ENCODE data around the gene GSN. TPM values are rescaled to one million over a fixed set of nuclear protein-coding genes. Genes with fewer than 3 reads are reported as not detected.

Gene GSN
- total and polyA plus RNA-seq, 4 donors, result 18.8 to 402 (median 51.6) TPM

- H3K36me3 ChIP-seq (ENCODE audit: control insufficient read depth in 4 of 4, insufficient read depth in 3 of 4, low read depth in 1 of 4, low read length in 3 of 4), result no peaks in the 10 kb centered on the region
- H3K4me3 ChIP-seq (ENCODE audit: low read depth in 1 of 3, low read length in 3 of 3), result no peak overlapping the region
- no peak for DNase-seq (ENCODE audit: low spot score)
- peak overlapping the region in 1 of 2 donors; percentile 25 for H3K27ac ChIP-seq (ENCODE audit: low read depth in 1 of 2, low read length in 2 of 2)
- H3K27me3 ChIP-seq (ENCODE audit: control insufficient read depth in 4 of 4, insufficient read depth in 4 of 4, low read length in 3 of 4), result no peaks in the 10 kb centered on the region
- H3K4me1 ChIP-seq (ENCODE audit: control insufficient read depth in 4 of 4, insufficient read depth in 4 of 4, low read length in 3 of 4), result peaks cover 3 to 8% (median 3%) of the 10 kb centered on the region in 4 donors
- TF ChIP-seq FOXA1 (IDR thresholded peaks at IDR 0.05) (no peak), RAD21 (IDR thresholded peaks at IDR 0.05) (peak in 1 of 2 donors; percentile 15), HNF4A (conservative IDR thresholded peaks at IDR 0.05) (peak in 1 of 2 donors; percentile 16), SP1 (IDR thresholded peaks at IDR 0.05) (peak; percentile 33)
- H3K9ac ChIP-seq (ENCODE audit: low read depth in 1 of 2, low read length in 2 of 2), result no peak overlapping the region
- 92% methylated on average over 13 of the region's 13 CpGs for WGBS
- H3K9me3 ChIP-seq (ENCODE audit: control insufficient read depth in 4 of 4, low read length in 3 of 4), result no peaks in the 10 kb centered on the region
These were observed 27.1 kb downstream of the GSN start for GRCh38 chr9:121294866-121295661.

GRCh38 chr9:121295662-121296191 lies 27.8 kb downstream of the GSN start:
- no peak overlapping the region for H3K9ac ChIP-seq (ENCODE audit: low read depth in 1 of 2, low read length in 2 of 2)
- TF ChIP-seq NR2F2 (IDR thresholded peaks at IDR 0.05) (no peak), FOXA2 (IDR thresholded peaks at IDR 0.05) (no peak), GABPA (IDR thresholded peaks at IDR 0.05 in 1 of 2, conservative IDR thresholded peaks at IDR 0.05 in 1 of 2) (no peak), YY1 (IDR thresholded peaks at IDR 0.05) (no peak), RXRA (IDR thresholded peaks at IDR 0.05) (no peak), CTCF (IDR thresholded peaks at IDR 0.05; ENCODE audit: low read depth, low read length, missing input control) (no peak), HNF4G (IDR thresholded peaks at IDR 0.05) (no peak), TAF1 (conservative IDR thresholded peaks at IDR 0.05) (no peak), EGR1 (IDR thresholded peaks at IDR 0.05; ENCODE audit: low read depth in 2 of 2) (no peak), MAX (IDR thresholded peaks at IDR 0.05) (no peak)

GRCh38 chr9:121296213-121297127 lies 28.5 kb downstream of the GSN start:
- H3K4me1 ChIP-seq (ENCODE audit: control insufficient read depth in 4 of 4, insufficient read depth in 4 of 4, low read length in 3 of 4), result peaks cover 4 to 9% (median 7%) of the 10 kb centered on the region in 4 donors
- 91% methylated on average over 7 of the region's 7 CpGs for WGBS

More at GRCh38 chr9:121295662-121296191, 27.8 kb downstream of the GSN start:
- Histone ChIP-seq H3K36me3 (ENCODE audit: control insufficient read depth in 4 of 4, insufficient read depth in 3 of 4, low read depth in 1 of 4, low read length in 3 of 4) (no peaks in the 10 kb centered on the region), H3K9me3 (ENCODE audit: control insufficient read depth in 4 of 4, low read length in 3 of 4) (no peaks in the 10 kb centered on the region), H3K4me3 (ENCODE audit: low read depth in 1 of 3, low read length in 3 of 3) (no peak overlapping the region), H3K27me3 (ENCODE audit: control insufficient read depth in 4 of 4, insufficient read depth in 4 of 4, low read length in 3 of 4) (no peaks in the 10 kb centered on the region), H3K4me1 (ENCODE audit: control insufficient read depth in 4 of 4, insufficient read depth in 4 of 4, low read length in 3 of 4) (peaks cover 4 to 9% (median 7%) of the 10 kb centered on the region in 4 donors), H3K27ac (ENCODE audit: low read depth in 1 of 2, low read length in 2 of 2) (peak overlapping the region in 1 of 2 donors; percentile 25)
- 80% methylated on average over 5 of the region's 5 CpGs for WGBS
- DNase-seq (ENCODE audit: low spot score), result no peak

More at GRCh38 chr9:121296213-121297127, 28.5 kb downstream of the GSN start:
- Histone ChIP-seq H3K4me3 (ENCODE audit: low read depth in 1 of 3, low read length in 3 of 3) (no peak overlapping the region), H3K27ac (ENCODE audit: low read depth in 1 of 2, low read length in 2 of 2) (no peak overlapping the region), H3K9me3 (ENCODE audit: control insufficient read depth in 4 of 4, low read length in 3 of 4) (no peaks in the 10 kb centered on the region), H3K9ac (ENCODE audit: low read depth in 1 of 2, low read length in 2 of 2) (no peak overlapping the region), H3K27me3 (ENCODE audit: control insufficient read depth in 4 of 4, insufficient read depth in 4 of 4, low read length in 3 of 4) (no peaks in the 10 kb centered on the region), H3K36me3 (ENCODE audit: control insufficient read depth in 4 of 4, insufficient read depth in 3 of 4, low read depth in 1 of 4, low read length in 3 of 4) (no peaks in the 10 kb centered on the region)
- no peak for DNase-seq (ENCODE audit: low spot score)
- TF ChIP-seq HNF4A (conservative IDR thresholded peaks at IDR 0.05), result no peak
- no peak for TF ChIP-seq CTCF (IDR thresholded peaks at IDR 0.05; ENCODE audit: low read depth, low read length, missing input control)
- TF ChIP-seq JUND (IDR thresholded peaks at IDR 0.05), result no peak
- no peak for TF ChIP-seq GABPA (IDR thresholded peaks at IDR 0.05 in 1 of 2, conservative IDR thresholded peaks at IDR 0.05 in 1 of 2)
- TF ChIP-seq ZBTB33 (IDR thresholded peaks at IDR 0.05), result no peak
- no peak for TF ChIP-seq FOXA2 (IDR thresholded peaks at IDR 0.05)
- TF ChIP-seq EGR1 (IDR thresholded peaks at IDR 0.05; ENCODE audit: low read depth in 2 of 2), result no peak
- TF ChIP-seq MAX (IDR thresholded peaks at IDR 0.05), result no peak
- no peak for TF ChIP-seq SP1 (IDR thresholded peaks at IDR 0.05)
- no peak for TF ChIP-seq NR2F2 (IDR thresholded peaks at IDR 0.05)
- no peak for TF ChIP-seq HNF4G (IDR thresholded peaks at IDR 0.05)
